ENCODE measurements around the gene OTX1.

Gene OTX1

GRCh38 chr2:63054841-63055225, 4.2 kb downstream of the OTX1 start:
- Histone ChIP-seq H3K4me3 (ENCODE audit: low read depth in 1 of 2, low read length in 2 of 2) (no peak overlapping the region), H3K27me3 (ENCODE audit: control insufficient read depth in 1 of 2, insufficient read depth in 2 of 2, low read length in 2 of 2) (peaks cover 64 to 96% of the 10 kb centered on the region in 2 donors), H3K9me3 (ENCODE audit: low read length) (peaks cover 8% of the 10 kb centered on the region), H3K36me3 (ENCODE audit: insufficient read depth, low read length) (no peaks in the 10 kb centered on the region), H3K27ac (ENCODE audit: low read depth, low read length) (no peak overlapping the region), H3K4me1 (ENCODE audit: insufficient read depth, low read length) (peaks cover 45% of the 10 kb centered on the region), H3K9ac (ENCODE audit: low read length) (no peak overlapping the region)

- Histone ChIP-seq H3K27me3 (ENCODE audit: control insufficient read depth in 1 of 2, insufficient read depth in 2 of 2, low read length in 2 of 2) (peaks cover 68 to 96% of the 10 kb centered on the region in 2 donors), H3K4me3 (ENCODE audit: low read depth in 1 of 2, low read length in 2 of 2) (no peak overlapping the region), H3K36me3 (ENCODE audit: insufficient read depth, low read length) (no peaks in the 10 kb centered on the region), H3K9me3 (ENCODE audit: low read length) (peaks cover 8% of the 10 kb centered on the region), H3K4me1 (ENCODE audit: insufficient read depth, low read length) (peaks cover 42% of the 10 kb centered on the region), H3K9ac (ENCODE audit: low read length) (no peak overlapping the region), H3K27ac (ENCODE audit: low read depth, low read length) (no peak overlapping the region)
Measured at GRCh38 chr2:63055226-63056106, 4.8 kb downstream of the OTX1 start.

GRCh38 chr2:63056107-63057050, 5.7 kb downstream of the OTX1 start:
- H3K4me3 ChIP-seq (ENCODE audit: low read depth in 1 of 2, low read length in 2 of 2): no peak overlapping the region
- peaks cover 8% of the 10 kb centered on the region for H3K9me3 ChIP-seq (ENCODE audit: low read length)
- H3K36me3 ChIP-seq (ENCODE audit: insufficient read depth, low read length): no peaks in the 10 kb centered on the region
- peaks cover 37% of the 10 kb centered on the region for H3K4me1 ChIP-seq (ENCODE audit: insufficient read depth, low read length)
- peaks cover 77 to 97% of the 10 kb centered on the region in 2 donors for H3K27me3 ChIP-seq (ENCODE audit: control insufficient read depth in 1 of 2, insufficient read depth in 2 of 2, low read length in 2 of 2)
- no peak overlapping the region for H3K27ac ChIP-seq (ENCODE audit: low read depth, low read length)
- H3K9ac ChIP-seq (ENCODE audit: low read length): no peak overlapping the region

- Histone ChIP-seq H3K36me3 (ENCODE audit: insufficient read depth, low read length) (no peaks in the 10 kb centered on the region), H3K27me3 (ENCODE audit: control insufficient read depth in 1 of 2, insufficient read depth in 2 of 2, low read length in 2 of 2) (peaks cover 88 to 95% of the 10 kb centered on the region in 2 donors), H3K4me3 (ENCODE audit: low read depth in 1 of 2, low read length in 2 of 2) (no peak overlapping the region), H3K27ac (ENCODE audit: low read depth, low read length) (no peak overlapping the region), H3K9ac (ENCODE audit: low read length) (no peak overlapping the region), H3K9me3 (ENCODE audit: low read length) (peaks cover 3% of the 10 kb centered on the region), H3K4me1 (ENCODE audit: insufficient read depth, low read length) (peaks cover 37% of the 10 kb centered on the region)
Measured at GRCh38 chr2:63057249-63058143, 6.9 kb downstream of the OTX1 start.

- Histone ChIP-seq H3K27me3 (ENCODE audit: control insufficient read depth in 1 of 2, insufficient read depth in 2 of 2, low read length in 2 of 2) (peaks cover 88 to 91% of the 10 kb centered on the region in 2 donors), H3K4me1 (ENCODE audit: insufficient read depth, low read length) (peaks cover 37% of the 10 kb centered on the region), H3K36me3 (ENCODE audit: insufficient read depth, low read length) (no peaks in the 10 kb centered on the region), H3K27ac (ENCODE audit: low read depth, low read length) (no peak overlapping the region), H3K4me3 (ENCODE audit: low read depth in 1 of 2, low read length in 2 of 2) (peak overlapping the region in 1 of 2 donors; percentile 23), H3K9me3 (ENCODE audit: low read length) (peaks cover 4% of the 10 kb centered on the region), H3K9ac (ENCODE audit: low read length) (no peak overlapping the region)
Measured at GRCh38 chr2:63058144-63058920, 7.7 kb downstream of the OTX1 start.

- H3K4me1 ChIP-seq (ENCODE audit: insufficient read depth, low read length): peaks cover 32% of the 10 kb centered on the region
- no peak overlapping the region for H3K9ac ChIP-seq (ENCODE audit: low read length)
- H3K27me3 ChIP-seq (ENCODE audit: control insufficient read depth in 1 of 2, insufficient read depth in 2 of 2, low read length in 2 of 2): peaks cover 84 to 91% of the 10 kb centered on the region in 2 donors
- no peaks in the 10 kb centered on the region for H3K36me3 ChIP-seq (ENCODE audit: insufficient read depth, low read length)
- H3K27ac ChIP-seq (ENCODE audit: low read depth, low read length): no peak overlapping the region
- no peak overlapping the region for H3K4me3 ChIP-seq (ENCODE audit: low read depth in 1 of 2, low read length in 2 of 2)
- H3K9me3 ChIP-seq (ENCODE audit: low read length): peaks cover 4% of the 10 kb centered on the region
Measured at GRCh38 chr2:63058921-63059792, 8.5 kb downstream of the OTX1 start.

GRCh38 chr2:63059793-63060471, 9.3 kb downstream of the OTX1 start:
- no peak overlapping the region for H3K4me3 ChIP-seq (ENCODE audit: low read depth in 1 of 2, low read length in 2 of 2)

GRCh38 chr2:63060472-63060991, 9.9 kb downstream of the OTX1 start:
- Histone ChIP-seq H3K9ac (ENCODE audit: low read length) (no peak overlapping the region), H3K36me3 (ENCODE audit: insufficient read depth, low read length) (no peaks in the 10 kb centered on the region), H3K9me3 (ENCODE audit: low read length) (peaks cover 4% of the 10 kb centered on the region), H3K4me3 (ENCODE audit: low read depth in 1 of 2, low read length in 2 of 2) (no peak overlapping the region), H3K4me1 (ENCODE audit: insufficient read depth, low read length) (peaks cover 24% of the 10 kb centered on the region), H3K27ac (ENCODE audit: low read depth, low read length) (no peak overlapping the region), H3K27me3 (ENCODE audit: control insufficient read depth in 1 of 2, insufficient read depth in 2 of 2, low read length in 2 of 2) (peaks cover 74 to 85% of the 10 kb centered on the region in 2 donors)

More at GRCh38 chr2:63059793-63060471, 9.3 kb downstream of the OTX1 start:
- H3K9ac ChIP-seq (ENCODE audit: low read length): no peak overlapping the region
- H3K27ac ChIP-seq (ENCODE audit: low read depth, low read length): no peak overlapping the region
- H3K9me3 ChIP-seq (ENCODE audit: low read length): peaks cover 4% of the 10 kb centered on the region
- H3K36me3 ChIP-seq (ENCODE audit: insufficient read depth, low read length): no peaks in the 10 kb centered on the region
- H3K27me3 ChIP-seq (ENCODE audit: control insufficient read depth in 1 of 2, insufficient read depth in 2 of 2, low read length in 2 of 2): peaks cover 76 to 89% of the 10 kb centered on the region in 2 donors
- H3K4me1 ChIP-seq (ENCODE audit: insufficient read depth, low read length): peaks cover 24% of the 10 kb centered on the region

GRCh38 chr2:63064197-63064596, 13.6 kb downstream of the OTX1 start:
- Histone ChIP-seq H3K4me1 (ENCODE audit: insufficient read depth, low read length) (peaks cover 2% of the 10 kb centered on the region), H3K9me3 (ENCODE audit: low read length) (peaks cover 4% of the 10 kb centered on the region), H3K4me3 (ENCODE audit: low read depth in 1 of 2, low read length in 2 of 2) (no peak overlapping the region), H3K36me3 (ENCODE audit: insufficient read depth, low read length) (no peaks in the 10 kb centered on the region), H3K27me3 (ENCODE audit: control insufficient read depth in 1 of 2, insufficient read depth in 2 of 2, low read length in 2 of 2) (peaks cover 46 to 48% of the 10 kb centered on the region in 2 donors), H3K27ac (ENCODE audit: low read depth, low read length) (no peak overlapping the region), H3K9ac (ENCODE audit: low read length) (no peak overlapping the region)
